Activated CD4-positive, alpha-beta T cell treated with anti-CD3 and anti-CD28 coated beads, Interleukin-2, amount 10 ng/mL, durations not matched to agents 7 days and 5 days (primary cell): ENCODE data around the gene SLITRK3. TPM values are rescaled to one million over a fixed set of nuclear protein-coding genes. Genes with fewer than 3 reads are reported as not detected.

Experiments used
- CTCF ChIA-PET: fragments of 350-600 bp; sonication (Branson Sonifier 250); formaldehyde crosslinking; loops from one replicate; lab custom pipeline; 2021; ENCODE audit warnings: antibody characterized with exemption; lab: Charles Lee
- POLR2A ChIA-PET: fragments of 350-600 bp; sonication (Branson Sonifier 250); formaldehyde crosslinking; loops from one replicate; lab custom pipeline; 2021; ENCODE audit warnings: antibody characterized with exemption; lab: Charles Lee
- DNase-seq: peaks from one replicate; pipeline ENCODE4 v3.0.0-alpha.2; 2020
- H3K27ac Mint-ChIP-seq: one replicate; pipeline ENCODE4 v1.8.0; 2021; ENCODE audit warnings: mild to moderate bottlenecking, moderate library complexity, mixed read lengths
- H3K27me3 Mint-ChIP-seq: one replicate; pipeline ENCODE4 v1.8.0; 2021; ENCODE audit warnings: mixed read lengths
- H3K36me3 Mint-ChIP-seq: one replicate; pipeline ENCODE4 v1.8.0; 2021; ENCODE audit warnings: low read depth, mixed read lengths
- H3K4me1 Mint-ChIP-seq: one replicate; pipeline ENCODE4 v1.8.0; 2021; ENCODE audit warnings: mixed read lengths
- H3K4me3 Mint-ChIP-seq: one replicate; pipeline ENCODE4 v1.8.0; 2021; ENCODE audit warnings: mild to moderate bottlenecking, moderate library complexity, mixed read lengths
- H3K9me3 Mint-ChIP-seq: one replicate; pipeline ENCODE4 v1.8.0; 2021; ENCODE audit warnings: mixed read lengths
- total RNA-seq, 2 experiments: library from RNA; stranded (reverse); gene quantifications; one replicate each; pipeline ENCODE4 v1.2.3, GENCODE V29; 2021

SLITRK3 gene
- total RNA-seq = not detected

- ChIA-PET POLR2A (no interaction called here), CTCF (interaction anchor here (1.4 kb wide), 1 partner anchor 10 kb away, joined by 3 read pairs; no protein-coding TSS in a partner anchor)
- no peak for DNase-seq
- H3K27me3 Mint-ChIP-seq = peaks cover 54% of the 10 kb centered on the region
- peaks cover 3% of the 10 kb centered on the region for H3K4me1 Mint-ChIP-seq
- H3K4me3 Mint-ChIP-seq = peak within 1 kb of the TSS; percentile 38
- no peaks in the 10 kb centered on the region for H3K36me3 Mint-ChIP-seq
- no peaks in the 10 kb centered on the region for H3K9me3 Mint-ChIP-seq
- no peak within 1 kb of the TSS for H3K27ac Mint-ChIP-seq
These were observed at the start of gene SLITRK3 for GRCh38 chr3:165195640-165196576. TSS of gene SLITRK3 (minus strand) at chr3:165196384. CDS start at chr3:165190830, 5,554 bp downstream.

- H3K27me3 Mint-ChIP-seq = no peaks in the 10 kb centered on the region
- no peak overlapping the region for H3K27ac Mint-ChIP-seq
- no peak for DNase-seq
- POLR2A ChIA-PET = no interaction called here
- CTCF ChIA-PET = no interaction called here
- H3K9me3 Mint-ChIP-seq = peaks cover 5% of the 10 kb centered on the region
- H3K4me1 Mint-ChIP-seq = no peaks in the 10 kb centered on the region
- H3K36me3 Mint-ChIP-seq = no peaks in the 10 kb centered on the region
- no peak overlapping the region for H3K4me3 Mint-ChIP-seq
These were observed 47.4 kb upstream of the SLITRK3 start for GRCh38 chr3:165243597-165243996.

- ChIA-PET CTCF (no interaction called here), POLR2A (no interaction called here)
- Mint-ChIP-seq H3K4me3 (no peak overlapping the region), H3K4me1 (no peaks in the 10 kb centered on the region), H3K27me3 (no peaks in the 10 kb centered on the region), H3K36me3 (no peaks in the 10 kb centered on the region), H3K27ac (no peak overlapping the region), H3K9me3 (no peaks in the 10 kb centered on the region)
- no peak for DNase-seq
These were observed 37.5 kb upstream of the SLITRK3 start for GRCh38 chr3:165233501-165234195.

- CTCF ChIA-PET = no interaction called here
- Mint-ChIP-seq H3K27me3 (no peaks in the 10 kb centered on the region), H3K9me3 (no peaks in the 10 kb centered on the region), H3K4me3 (no peak overlapping the region), H3K4me1 (no peaks in the 10 kb centered on the region), H3K36me3 (no peaks in the 10 kb centered on the region), H3K27ac (no peak overlapping the region)
- DNase-seq = no peak
- POLR2A ChIA-PET = no interaction called here
These were observed 29.4 kb upstream of the SLITRK3 start for GRCh38 chr3:165225604-165226003.

GRCh38 chr3:165217739-165218138 lies 21.6 kb upstream of the SLITRK3 start:
- no peak overlapping the region for H3K4me3 Mint-ChIP-seq
- ChIA-PET POLR2A (no interaction called here), CTCF (no interaction called here)
- no peak for DNase-seq
- no peaks in the 10 kb centered on the region for H3K36me3 Mint-ChIP-seq
- no peak overlapping the region for H3K27ac Mint-ChIP-seq
- no peaks in the 10 kb centered on the region for H3K9me3 Mint-ChIP-seq
- H3K4me1 Mint-ChIP-seq = no peaks in the 10 kb centered on the region
- H3K27me3 Mint-ChIP-seq = no peaks in the 10 kb centered on the region

- H3K4me1 Mint-ChIP-seq = no peaks in the 10 kb centered on the region
- H3K36me3 Mint-ChIP-seq = no peaks in the 10 kb centered on the region
- ChIA-PET CTCF (no interaction called here), POLR2A (no interaction called here)
- H3K27ac Mint-ChIP-seq = no peak overlapping the region
- H3K27me3 Mint-ChIP-seq = no peaks in the 10 kb centered on the region
- H3K4me3 Mint-ChIP-seq = no peak overlapping the region
- no peaks in the 10 kb centered on the region for H3K9me3 Mint-ChIP-seq
- DNase-seq = no peak
These were observed 16.4 kb upstream of the SLITRK3 start for GRCh38 chr3:165212580-165212979.

GRCh38 chr3:165211721-165212120 lies 15.5 kb upstream of the SLITRK3 start:
- Mint-ChIP-seq H3K4me1 (peaks cover 2% of the 10 kb centered on the region), H3K27ac (no peak overlapping the region), H3K36me3 (no peaks in the 10 kb centered on the region), H3K9me3 (no peaks in the 10 kb centered on the region), H3K27me3 (no peaks in the 10 kb centered on the region), H3K4me3 (no peak overlapping the region)
- ChIA-PET CTCF (no interaction called here), POLR2A (no interaction called here)
- no peak for DNase-seq

GRCh38 chr3:165210727-165211126 lies 14.5 kb upstream of the SLITRK3 start:
- Mint-ChIP-seq H3K27me3 (no peaks in the 10 kb centered on the region), H3K36me3 (no peaks in the 10 kb centered on the region), H3K4me3 (no peak overlapping the region), H3K4me1 (peaks cover 2% of the 10 kb centered on the region), H3K27ac (no peak overlapping the region), H3K9me3 (no peaks in the 10 kb centered on the region)
- POLR2A ChIA-PET = no interaction called here
- no peak for DNase-seq
- CTCF ChIA-PET = no interaction called here

GRCh38 chr3:165210132-165210531 lies 13.9 kb upstream of the SLITRK3 start:
- no peaks in the 10 kb centered on the region for H3K36me3 Mint-ChIP-seq

GRCh38 chr3:165206454-165207266 lies 10.5 kb upstream of the SLITRK3 start:
- Mint-ChIP-seq H3K4me3 (no peak overlapping the region), H3K36me3 (no peaks in the 10 kb centered on the region), H3K27me3 (no peaks in the 10 kb centered on the region), H3K4me1 (peaks cover 2% of the 10 kb centered on the region), H3K9me3 (no peaks in the 10 kb centered on the region), H3K27ac (no peak overlapping the region)
- CTCF ChIA-PET = interaction anchor here (1.0 kb wide), 1 partner anchor 11 kb away, joined by 3 read pairs; no protein-coding TSS in a partner anchor
- POLR2A ChIA-PET = no interaction called here
- DNase-seq = peak; percentile 29

More at GRCh38 chr3:165210132-165210531, 13.9 kb upstream of the SLITRK3 start:
- no peak for DNase-seq
- H3K9me3 Mint-ChIP-seq = no peaks in the 10 kb centered on the region
- peaks cover 2% of the 10 kb centered on the region for H3K4me1 Mint-ChIP-seq
- CTCF ChIA-PET = no interaction called here
- H3K4me3 Mint-ChIP-seq = no peak overlapping the region
- no peaks in the 10 kb centered on the region for H3K27me3 Mint-ChIP-seq
- no peak overlapping the region for H3K27ac Mint-ChIP-seq
- POLR2A ChIA-PET = no interaction called here

GRCh38 chr3:165204445-165204844 lies 8.3 kb upstream of the SLITRK3 start:
- no peaks in the 10 kb centered on the region for H3K9me3 Mint-ChIP-seq
- CTCF ChIA-PET = no interaction called here
- POLR2A ChIA-PET = no interaction called here
- no peak overlapping the region for H3K27ac Mint-ChIP-seq
- DNase-seq = no peak
- no peaks in the 10 kb centered on the region for H3K27me3 Mint-ChIP-seq
- H3K4me1 Mint-ChIP-seq = peaks cover 2% of the 10 kb centered on the region
- H3K4me3 Mint-ChIP-seq = no peak overlapping the region
- no peaks in the 10 kb centered on the region for H3K36me3 Mint-ChIP-seq

- no peaks in the 10 kb centered on the region for H3K9me3 Mint-ChIP-seq
These were observed 6.8 kb upstream of the SLITRK3 start for GRCh38 chr3:165202995-165203394.

More at GRCh38 chr3:165202995-165203394, 6.8 kb upstream of the SLITRK3 start:
- Mint-ChIP-seq H3K27me3 (peaks cover 5% of the 10 kb centered on the region), H3K4me3 (no peak overlapping the region), H3K27ac (no peak overlapping the region), H3K36me3 (no peaks in the 10 kb centered on the region), H3K4me1 (peaks cover 2% of the 10 kb centered on the region)
- no peak for DNase-seq
- POLR2A ChIA-PET = no interaction called here
- CTCF ChIA-PET = no interaction called here
